GM19395 (cell line): ENCODE measurements around the gene SH3PXD2A.

Experiments
- ATAC-seq: cut with Tn5 transposase; IDR thresholded peaks from one replicate; pipeline ENCODE4 v1.9.1; 2021; ENCODE audit warnings: mild to moderate bottlenecking, moderate library complexity; ENCODE audit not compliant: unreplicated experiment

Gene SH3PXD2A

DNA sequence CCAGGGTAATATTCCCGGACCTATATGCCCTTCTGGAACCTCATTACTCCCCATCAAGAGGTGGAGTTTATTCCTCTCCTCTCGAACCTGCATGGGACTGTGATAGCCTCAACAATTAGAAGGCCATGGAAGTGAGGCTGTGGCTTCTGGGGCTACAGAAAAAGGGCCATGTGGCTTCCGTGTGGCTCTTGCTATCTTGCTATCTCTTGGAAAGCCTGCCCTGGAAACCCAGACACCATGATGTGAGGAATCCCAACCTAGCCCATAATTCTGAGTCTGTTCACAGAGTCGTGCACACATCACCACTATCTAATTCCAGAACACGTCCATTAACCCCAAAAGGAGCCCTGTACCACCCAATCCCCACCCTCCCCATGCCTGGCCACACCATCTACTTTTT, 20.8 kb upstream of the SH3PXD2A start:
- no peak for ATAC-seq

- no peak for ATAC-seq
Observed at GRCh38 chr10:103874730-103875129, 19.4 kb upstream of the SH3PXD2A start.

DNA sequence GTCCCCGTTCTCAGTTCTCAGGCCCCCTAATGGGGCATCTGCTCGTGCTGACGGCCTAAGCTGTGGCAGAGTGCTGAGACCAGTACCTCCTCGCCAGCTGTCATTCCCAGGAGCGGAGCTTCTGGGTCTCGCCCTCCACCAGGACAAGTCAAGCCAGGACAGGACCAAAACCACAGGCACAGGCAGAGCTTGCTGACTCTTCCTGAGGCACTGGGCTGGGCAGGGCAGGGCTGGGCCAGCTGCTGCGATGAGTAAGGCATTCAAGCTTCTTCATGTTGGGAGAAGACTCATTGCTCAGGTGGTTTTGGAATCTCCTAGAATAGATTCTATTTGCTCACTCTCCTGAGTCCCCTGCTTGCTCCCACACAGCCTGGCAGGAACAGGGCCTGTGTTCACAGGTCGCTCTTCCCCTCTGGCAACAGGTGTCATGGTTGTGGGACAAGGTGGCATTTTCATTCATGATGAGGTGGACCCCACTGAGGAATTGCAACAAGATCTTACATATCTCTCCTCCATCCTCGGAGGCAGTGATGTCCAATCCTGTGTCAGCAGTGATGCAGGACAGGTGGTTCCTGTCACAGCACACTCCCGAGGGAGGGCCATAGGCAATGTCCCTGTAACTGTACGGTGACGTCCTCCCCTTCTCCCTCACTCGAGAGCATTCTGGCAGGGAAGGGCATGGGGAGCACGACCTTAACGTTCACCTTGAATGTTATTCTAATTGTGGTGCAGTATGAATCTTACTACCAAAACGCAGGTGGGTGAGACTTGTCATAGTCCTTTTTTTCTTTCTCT, 17.0 kb upstream of the SH3PXD2A start:
- no peak for ATAC-seq

DNA sequence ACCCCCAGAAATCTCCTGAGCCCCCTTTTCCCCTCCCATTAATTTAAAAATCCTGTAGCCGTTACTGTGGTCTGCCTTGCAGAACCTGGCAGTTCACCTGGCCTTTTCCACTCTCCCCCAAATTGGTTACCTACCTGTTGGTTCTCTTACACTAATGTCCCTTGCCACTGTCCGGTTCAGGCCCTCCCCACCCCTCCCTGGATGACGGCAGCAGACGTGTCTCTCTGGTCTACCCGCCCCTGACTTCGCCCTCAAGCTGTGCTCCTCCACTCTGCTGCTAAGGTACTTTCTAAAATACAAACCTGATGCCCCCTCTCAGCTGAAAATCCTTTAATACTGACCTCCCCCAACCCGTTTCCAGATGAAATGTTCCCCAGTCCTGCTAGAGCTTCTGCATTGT, 15.6 kb upstream of the SH3PXD2A start:
- no peak for ATAC-seq

- no peak for ATAC-seq
Observed at GRCh38 chr10:103870516-103870915, 15.1 kb upstream of the SH3PXD2A start.

DNA sequence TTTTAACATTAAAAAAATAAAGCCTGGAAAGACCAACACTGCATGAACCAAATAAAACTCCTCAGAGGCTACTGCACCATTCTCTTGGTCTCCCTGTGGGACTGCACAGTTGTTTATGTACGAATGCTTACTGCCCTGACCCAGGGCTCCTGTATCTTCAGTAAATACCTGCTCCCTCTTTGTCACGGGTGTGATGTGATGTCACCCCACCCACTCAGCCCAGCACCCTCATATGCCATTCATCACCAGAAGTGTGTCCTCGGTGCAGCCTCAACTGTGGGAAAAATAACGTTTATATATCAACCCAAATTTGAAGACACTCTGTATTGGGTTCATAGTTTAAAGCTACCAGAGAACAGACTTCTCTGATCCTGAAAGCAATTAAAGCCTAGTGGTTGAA, 14.0 kb upstream of the SH3PXD2A start:
- no peak for ATAC-seq

DNA sequence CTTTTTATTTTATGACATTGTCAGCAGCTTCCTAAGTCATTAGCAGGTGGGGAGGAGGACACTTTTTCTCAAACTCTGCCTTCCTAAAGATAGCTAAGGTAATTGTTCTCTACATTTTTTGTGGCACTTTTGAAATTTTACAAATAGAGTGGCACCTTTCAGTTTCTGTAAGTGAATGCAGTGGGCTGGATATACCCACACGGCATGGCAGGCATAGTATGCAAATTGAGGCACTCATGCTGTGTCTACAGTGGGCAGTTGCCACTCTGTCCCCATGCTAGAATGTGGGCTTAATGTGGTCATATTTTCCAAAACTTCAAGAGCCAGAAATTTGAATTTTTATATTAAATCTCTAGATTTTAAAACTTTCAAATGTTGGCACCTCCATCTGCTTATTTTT, 12.8 kb upstream of the SH3PXD2A start:
- no peak for ATAC-seq

DNA sequence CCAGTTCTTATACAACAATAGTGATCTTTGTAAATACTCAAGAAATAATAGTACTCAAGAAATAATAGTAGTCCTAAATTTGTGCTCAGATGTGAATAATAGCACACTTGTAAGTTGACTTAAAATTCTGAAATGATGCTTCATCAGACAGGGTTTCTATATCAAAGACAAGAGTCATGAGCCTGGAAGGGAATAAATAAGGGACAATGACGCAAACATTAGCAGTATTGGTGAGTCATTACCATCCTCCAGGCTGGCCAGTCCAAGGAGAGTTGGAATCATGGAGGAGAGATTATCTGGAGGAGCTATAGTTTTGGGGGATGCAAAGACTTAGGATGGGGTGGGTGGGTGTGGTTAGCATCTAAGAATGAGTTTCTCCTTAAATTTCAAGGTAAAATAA, 6.1 kb upstream of the SH3PXD2A start:
- ATAC-seq, result no peak

DNA sequence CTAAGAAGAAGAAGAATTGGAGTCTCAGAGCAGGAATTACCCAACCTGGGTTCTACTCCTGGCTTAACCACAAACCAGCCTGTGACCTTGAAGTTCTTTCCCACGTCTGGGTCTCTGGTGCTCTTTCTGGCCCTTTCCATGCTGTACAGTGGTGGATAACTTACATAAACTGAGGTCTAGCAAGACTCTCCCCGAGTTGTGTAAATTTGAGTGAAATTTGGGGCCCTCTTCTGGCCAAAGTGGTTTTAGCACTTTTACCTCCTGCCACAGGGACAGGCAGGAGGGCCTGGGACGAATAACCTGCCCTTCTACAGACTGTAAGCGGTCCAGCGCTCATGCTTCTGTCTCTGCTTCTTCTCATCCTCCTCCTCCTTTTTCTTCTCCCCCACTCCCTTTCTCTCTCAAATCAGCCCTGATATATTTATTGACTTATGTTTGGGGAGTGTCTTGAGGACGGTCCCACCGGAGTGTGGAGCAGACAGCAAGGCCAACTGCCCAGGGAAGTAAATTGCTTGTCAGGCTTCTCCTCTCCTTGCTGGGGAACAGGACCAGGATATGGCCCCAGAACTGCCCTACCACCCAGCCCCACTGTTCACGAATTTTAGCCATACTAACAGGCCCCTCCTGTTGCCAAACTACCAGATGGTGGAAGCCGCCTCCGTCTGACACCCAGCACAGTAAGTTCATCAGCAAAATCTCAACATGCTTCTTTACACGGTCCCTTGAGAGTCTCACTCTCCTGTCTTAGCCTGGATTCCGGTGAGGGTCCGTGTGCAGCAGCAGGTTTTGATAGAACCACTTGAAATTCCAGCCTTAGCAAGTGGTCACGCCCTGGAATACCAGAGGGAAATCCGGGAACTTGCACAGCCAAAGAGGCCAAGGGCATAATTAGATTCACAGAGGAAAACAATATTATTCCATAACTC, 4.0 kb upstream of the SH3PXD2A start:
- peak; percentile 70 for ATAC-seq

DNA sequence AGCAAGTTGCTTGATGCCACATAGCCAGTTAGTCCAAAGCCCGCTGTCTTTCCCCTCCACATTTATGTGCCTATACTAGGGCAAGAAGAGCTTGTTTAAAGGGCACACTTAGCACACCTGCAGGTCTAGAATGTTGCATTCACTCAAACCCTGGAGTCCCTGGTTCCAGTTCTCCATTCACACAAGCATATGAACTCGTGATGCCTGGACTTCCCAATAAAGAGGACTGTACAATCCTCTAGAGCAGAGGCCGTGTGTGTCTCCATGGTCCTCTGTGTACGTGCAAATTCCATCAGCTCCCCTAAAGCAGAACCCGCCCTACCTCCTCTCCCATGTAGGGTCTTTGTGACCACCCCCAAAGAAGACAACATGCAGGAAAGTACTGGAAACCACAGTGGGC, 3.0 kb upstream of the SH3PXD2A start:
- ATAC-seq, result no peak

DNA sequence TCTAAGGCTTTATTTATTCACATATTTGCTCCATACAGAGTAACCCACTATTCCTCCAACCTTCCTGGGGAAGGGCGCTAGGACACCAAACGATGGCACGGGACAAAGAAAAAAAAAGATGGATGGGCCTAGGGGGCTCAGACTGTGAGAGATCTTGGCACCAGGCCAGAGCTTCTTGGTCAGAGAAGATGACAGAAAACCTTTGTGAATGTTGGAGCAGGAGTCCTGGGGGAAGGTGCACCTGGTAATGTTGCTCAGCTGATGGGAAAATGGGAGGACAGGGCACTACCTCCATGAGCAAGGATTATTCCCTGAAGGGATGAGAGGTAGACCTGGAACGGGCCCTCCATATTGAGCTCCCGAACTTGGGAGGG, 1.4 kb upstream of the SH3PXD2A start:
- ATAC-seq, result no peak

DNA sequence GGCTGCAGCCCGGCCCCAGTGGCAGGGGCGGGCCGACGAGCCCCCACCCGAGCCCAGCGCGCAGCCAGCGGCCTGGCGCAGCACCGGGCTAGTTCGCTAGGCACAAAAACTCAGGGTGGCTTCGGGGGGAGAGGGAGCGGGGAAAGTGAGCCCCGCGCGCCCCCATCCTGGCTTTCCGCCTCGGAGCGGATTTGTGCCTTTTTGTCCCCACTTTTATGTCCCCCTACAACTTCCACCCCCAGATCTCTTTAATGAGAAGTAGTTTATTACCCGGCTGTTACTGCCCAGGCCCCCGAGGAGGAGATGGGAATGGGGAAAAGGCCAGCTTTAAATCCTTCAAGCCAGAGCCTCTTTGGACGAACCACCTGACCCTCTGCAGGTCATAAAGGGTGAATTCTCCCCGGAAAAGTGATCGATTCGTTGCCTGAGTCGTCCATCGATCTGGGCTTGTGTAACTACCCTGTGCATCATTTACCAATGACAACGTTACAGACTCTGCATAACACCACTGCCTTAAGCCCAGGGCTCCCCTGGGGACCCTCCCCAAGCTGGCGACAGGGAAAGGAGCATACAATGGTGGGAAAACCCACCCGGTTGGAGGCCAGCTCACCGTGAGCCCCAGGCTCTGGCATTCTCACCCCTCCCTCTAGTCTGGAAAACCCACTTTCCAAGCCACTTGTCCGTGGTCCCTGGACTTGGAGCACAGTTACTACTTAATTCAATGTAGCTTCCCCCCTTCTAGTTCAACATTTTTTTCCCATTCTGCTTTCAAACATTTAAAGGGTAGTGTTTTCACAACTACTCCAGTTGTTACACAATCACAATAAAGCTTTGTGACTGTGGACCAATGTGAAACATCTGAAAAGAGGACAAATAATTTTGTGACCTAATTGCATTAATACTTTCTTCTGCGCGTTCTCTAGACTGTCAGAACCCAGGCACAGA, 748 bp upstream of the SH3PXD2A start:
- no peak for ATAC-seq

DNA sequence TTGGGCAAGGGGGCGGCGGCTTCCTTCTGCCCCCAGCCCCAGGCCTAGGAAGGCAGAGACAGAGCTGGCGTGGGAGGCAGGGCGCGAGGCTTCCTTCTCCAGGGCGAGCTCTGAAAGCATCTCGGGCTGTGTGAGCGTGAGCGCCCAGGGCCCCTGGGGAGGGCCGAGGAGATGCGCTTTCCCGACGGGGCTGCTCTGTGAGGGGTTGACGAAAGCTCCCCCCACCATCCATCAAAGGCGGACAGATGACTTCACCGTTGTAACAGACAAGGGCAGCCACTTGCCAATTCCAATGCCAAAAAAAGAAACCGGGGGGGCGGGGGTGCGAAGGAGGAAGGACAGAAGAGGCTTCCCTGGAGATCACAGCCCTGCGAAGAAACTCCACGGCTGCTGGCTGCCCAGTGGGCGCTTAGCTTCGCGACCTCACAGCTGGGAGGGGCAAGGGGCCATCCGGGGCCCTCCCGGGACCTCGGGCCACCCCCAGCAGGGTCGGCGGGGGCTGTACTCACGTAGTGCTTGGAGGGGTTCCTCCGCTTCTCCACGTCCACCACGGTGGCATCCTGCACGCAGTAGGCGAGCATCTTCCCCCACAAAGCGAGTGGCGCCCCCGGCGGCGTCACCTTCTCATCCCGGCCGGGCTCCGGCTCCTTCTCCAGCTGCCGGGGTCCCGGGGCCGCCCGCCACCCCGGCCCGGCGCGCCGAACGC, 537 bp downstream of the SH3PXD2A start:
- no peak for ATAC-seq

GRCh38 chr10:103854265-103854685, 1.1 kb downstream of the SH3PXD2A start:
- no peak for ATAC-seq

- no peak for ATAC-seq
Observed at GRCh38 chr10:103853428-103854264, 1.7 kb downstream of the SH3PXD2A start.

DNA sequence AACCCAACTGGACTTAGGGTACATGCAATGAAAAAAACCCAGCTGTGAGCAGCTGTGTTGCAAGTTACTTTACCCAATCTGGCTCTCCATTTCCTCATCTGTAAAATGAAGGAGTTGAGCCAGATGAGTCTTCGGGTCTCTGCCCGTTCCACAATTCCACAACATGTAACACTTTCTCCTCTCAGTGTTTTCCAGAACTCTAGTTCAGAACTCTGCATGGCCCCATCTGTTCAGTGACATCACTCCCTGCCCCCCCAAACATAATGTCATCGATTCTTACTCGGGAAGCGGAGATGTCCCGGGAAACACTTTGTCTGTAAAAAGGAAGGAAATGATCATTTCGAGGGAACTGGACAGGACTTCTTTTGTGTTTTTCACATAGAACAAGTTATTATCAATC, 2.5 kb downstream of the SH3PXD2A start:
- no peak for ATAC-seq

- no peak for ATAC-seq
Observed at GRCh38 chr10:103852189-103852711, 3.1 kb downstream of the SH3PXD2A start.

GRCh38 chr10:103851261-103851660, 4.1 kb downstream of the SH3PXD2A start:
- no peak for ATAC-seq

DNA sequence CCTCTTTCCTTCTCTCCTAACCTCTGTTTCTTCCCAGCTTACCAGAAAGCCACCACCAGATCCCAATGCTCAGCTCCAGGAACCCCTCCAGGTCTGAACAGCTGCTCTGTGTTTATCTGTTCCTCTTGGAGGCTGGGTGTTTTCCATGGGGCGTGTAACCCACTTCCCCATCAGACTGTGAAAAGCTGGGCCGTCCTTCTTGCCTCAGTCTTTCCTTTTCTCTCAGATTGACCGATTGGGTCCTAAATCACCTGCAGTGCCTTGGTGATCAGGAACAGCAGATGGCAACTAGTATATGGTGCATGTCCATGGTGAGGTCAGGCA, 4.8 kb downstream of the SH3PXD2A start:
- ATAC-seq, result no peak
